Measurements from ENCODE around the gene TSPAN18. TPM values are rescaled to one million over a fixed set of nuclear protein-coding genes. Genes with fewer than 3 reads are reported as not detected.

TSPAN18 gene
- total RNA-seq, 1 donor from 2014 or later: 38.4 TPM

GRCh38 chr11:44689265-44689664 lies 37.5 kb upstream of the TSPAN18 start:
- Histone ChIP-seq H3K4me1 (no peaks in the 10 kb centered on the region), H3K4me3 (no peak overlapping the region), H3K9me3 (no peaks in the 10 kb centered on the region), H3K27ac (no peak overlapping the region), H3K27me3 (ENCODE audit: low read depth) (no peaks in the 10 kb centered on the region), H3K36me3 (no peaks in the 10 kb centered on the region)
- ATAC-seq (no peak), DNase-seq (no peak)
- no peak for TF ChIP-seq CTCF (IDR thresholded peaks at IDR 0.05)
- intact Hi-C loops (cut with DNase I): no loop called here

DNA sequence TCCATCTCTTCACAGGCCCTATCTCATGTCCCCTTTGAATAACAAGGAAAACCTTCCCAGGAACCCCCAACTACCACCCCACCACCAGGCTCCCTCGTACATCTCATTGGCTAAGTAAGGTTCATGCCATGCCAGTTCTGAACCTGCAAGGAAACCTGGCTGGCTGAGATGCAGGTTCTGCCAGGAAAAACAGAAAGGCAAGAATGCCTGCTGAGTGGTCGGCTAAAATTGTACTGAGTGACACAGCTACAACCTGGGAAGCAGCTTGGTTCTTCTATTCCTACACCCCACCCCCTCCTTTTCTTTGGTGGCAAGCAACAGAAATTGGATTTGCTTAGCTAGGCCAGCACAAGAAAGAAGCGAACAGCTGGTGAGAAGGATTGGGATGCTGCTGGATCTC lies 36.1 kb upstream of the TSPAN18 start:
- TF ChIP-seq CTCF (IDR thresholded peaks at IDR 0.05): no peak
- intact Hi-C loops (cut with DNase I): no loop called here

DNA sequence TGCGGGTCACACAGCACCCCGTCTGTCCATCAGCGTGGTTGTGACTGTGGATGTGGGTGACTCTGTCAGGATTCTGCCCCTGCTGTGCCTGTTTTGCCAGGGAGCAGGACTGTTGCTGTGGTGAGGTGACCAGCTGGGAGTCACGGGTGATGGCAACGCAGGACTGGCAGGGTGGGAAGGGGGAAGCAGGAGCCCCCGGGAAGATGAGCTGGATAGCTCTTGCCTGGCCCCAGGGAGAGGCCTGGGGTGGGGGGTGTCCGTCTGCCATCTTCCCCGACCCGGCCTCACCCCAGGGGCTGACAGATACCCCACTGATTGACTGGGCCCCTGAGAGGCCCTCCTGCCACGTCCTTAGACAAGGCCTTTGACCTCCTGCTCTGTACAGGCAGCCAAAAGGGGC lies 34.3 kb upstream of the TSPAN18 start:
- Histone ChIP-seq H3K4me3 (no peak overlapping the region), H3K27me3 (ENCODE audit: low read depth) (no peaks in the 10 kb centered on the region), H3K27ac (no peak overlapping the region), H3K9me3 (no peaks in the 10 kb centered on the region), H3K4me1 (no peaks in the 10 kb centered on the region), H3K36me3 (no peaks in the 10 kb centered on the region)
- ATAC-seq (no peak), DNase-seq (no peak)
- intact Hi-C loops (cut with DNase I): no loop called here
- no peak for TF ChIP-seq CTCF (IDR thresholded peaks at IDR 0.05)

More for the DNA sequence above, 36.1 kb upstream of the TSPAN18 start:
- H3K4me3 ChIP-seq: no peak overlapping the region
- H3K27me3 ChIP-seq (ENCODE audit: low read depth): no peaks in the 10 kb centered on the region
- DNase-seq (no peak), ATAC-seq (no peak)
- H3K4me1 ChIP-seq: no peaks in the 10 kb centered on the region
- no peaks in the 10 kb centered on the region for H3K36me3 ChIP-seq
- H3K9me3 ChIP-seq: no peaks in the 10 kb centered on the region
- no peak overlapping the region for H3K27ac ChIP-seq

DNA sequence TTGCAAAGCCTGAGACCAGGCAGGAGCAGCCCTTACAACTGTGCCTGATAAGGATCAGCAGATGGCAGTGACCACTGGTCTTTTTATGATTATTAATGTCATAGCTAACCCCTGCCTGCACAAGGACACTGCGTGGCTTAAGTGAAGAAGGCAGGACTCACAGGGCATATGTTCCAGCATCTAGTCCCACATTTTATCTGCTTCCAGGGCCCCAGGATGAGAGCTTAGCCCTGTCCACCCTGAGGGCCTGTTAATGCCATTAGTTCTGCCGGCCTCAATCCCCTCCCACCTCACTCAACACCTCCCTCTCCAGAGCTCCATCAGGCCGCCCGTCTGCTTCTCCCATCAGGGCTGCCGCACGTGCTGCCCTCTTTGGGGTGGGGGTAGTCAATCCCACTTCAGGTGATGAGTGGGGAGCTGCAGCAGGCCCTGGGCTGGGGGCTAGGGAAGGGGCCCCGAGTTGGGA lies 33.1 kb upstream of the TSPAN18 start:
- no peaks in the 10 kb centered on the region for H3K9me3 ChIP-seq
- DNase-seq: no peak
- no peaks in the 10 kb centered on the region for H3K4me1 ChIP-seq
- intact Hi-C loops (cut with DNase I): no loop called here
- no peaks in the 10 kb centered on the region for H3K36me3 ChIP-seq
- no peaks in the 10 kb centered on the region for H3K27me3 ChIP-seq (ENCODE audit: low read depth)
- no peak overlapping the region for H3K27ac ChIP-seq
- no peak for ATAC-seq
- no peak for TF ChIP-seq CTCF (IDR thresholded peaks at IDR 0.05)
- no peak overlapping the region for H3K4me3 ChIP-seq

- Histone ChIP-seq H3K27ac (no peak overlapping the region), H3K4me3 (no peak overlapping the region), H3K36me3 (no peaks in the 10 kb centered on the region), H3K4me1 (no peaks in the 10 kb centered on the region), H3K9me3 (no peaks in the 10 kb centered on the region), H3K27me3 (ENCODE audit: low read depth) (no peaks in the 10 kb centered on the region)
- ATAC-seq (no peak), DNase-seq (no peak)
- TF ChIP-seq CTCF (IDR thresholded peaks at IDR 0.05): no peak
- intact Hi-C loops (cut with DNase I): no loop called here
Measured at GRCh38 chr11:44694443-44694842, 32.3 kb upstream of the TSPAN18 start.

Data from lower lobe of right lung (tissue), 2 donors.